OCI-LY7 (cell line): Measurements from ENCODE around the gene RFESD.

Experiments
- EZH2phosphoT487 ChIP-seq: fragments of 200-600 bp; sonication (generic); IDR thresholded peaks from 2 replicates; pipeline ENCODE4 v1.6.1; 2018; ENCODE audit warnings: low read depth, borderline replicate concordance, mild to moderate bottlenecking, mixed run types, antibody characterized with exemption, low read length, moderate library complexity, mixed read lengths
- TF ChIP-seq, protein P1 (sequence below): fragments of 200-600 bp; sonication (generic); conservative IDR thresholded peaks from 2 replicates; pipeline ENCODE4 v1.5.1; 2014; ENCODE audit warnings: mild to moderate bottlenecking, antibody characterized with exemption, low read length, moderate library complexity, mixed read lengths

- TF ChIP-seq EZH2phosphoT487 = no peak
- TF ChIP-seq, protein P1, sequence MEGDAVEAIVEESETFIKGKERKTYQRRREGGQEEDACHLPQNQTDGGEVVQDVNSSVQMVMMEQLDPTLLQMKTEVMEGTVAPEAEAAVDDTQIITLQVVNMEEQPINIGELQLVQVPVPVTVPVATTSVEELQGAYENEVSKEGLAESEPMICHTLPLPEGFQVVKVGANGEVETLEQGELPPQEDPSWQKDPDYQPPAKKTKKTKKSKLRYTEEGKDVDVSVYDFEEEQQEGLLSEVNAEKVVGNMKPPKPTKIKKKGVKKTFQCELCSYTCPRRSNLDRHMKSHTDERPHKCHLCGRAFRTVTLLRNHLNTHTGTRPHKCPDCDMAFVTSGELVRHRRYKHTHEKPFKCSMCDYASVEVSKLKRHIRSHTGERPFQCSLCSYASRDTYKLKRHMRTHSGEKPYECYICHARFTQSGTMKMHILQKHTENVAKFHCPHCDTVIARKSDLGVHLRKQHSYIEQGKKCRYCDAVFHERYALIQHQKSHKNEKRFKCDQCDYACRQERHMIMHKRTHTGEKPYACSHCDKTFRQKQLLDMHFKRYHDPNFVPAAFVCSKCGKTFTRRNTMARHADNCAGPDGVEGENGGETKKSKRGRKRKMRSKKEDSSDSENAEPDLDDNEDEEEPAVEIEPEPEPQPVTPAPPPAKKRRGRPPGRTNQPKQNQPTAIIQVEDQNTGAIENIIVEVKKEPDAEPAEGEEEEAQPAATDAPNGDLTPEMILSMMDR = no peak
These were observed 26.5 kb downstream of the RFESD start for GRCh38 chr5:95673081-95673480.
